H1 (cell line): ENCODE measurements around the gene MAPRE3. TPM values are rescaled to one million over a fixed set of nuclear protein-coding genes. Genes with fewer than 3 reads are reported as not detected.

Experiments
- CTCF ChIA-PET: fragments of 300-600 bp; sonication (Branson Sonifier 250); formaldehyde crosslinking; loops from one replicate; lab custom pipeline; 2021; ENCODE audit not compliant: partially characterized antibody; lab: Charles Lee
- POLR2A ChIA-PET: fragments of 300-600 bp; sonication (Branson Sonifier 250); formaldehyde crosslinking; loops from one replicate; lab custom pipeline; 2021; ENCODE audit warnings: inconsistent platforms; ENCODE audit not compliant: partially characterized antibody; lab: Charles Lee
- DNase-seq, 2 experiments: peaks; one replicate each; pipeline versions ENCODE4 v3.0.0 to v3.0.0-alpha.2; 2010 to 2022; ENCODE audit warnings: low spot score in 2 of 2, low read depth in 1 of 2, mixed read lengths in 1 of 2
- FAIRE-seq: peaks from 2 replicates; lab custom pipeline; 2011; peaks lifted over from hg19 to GRCh38; lab: Jason Lieb, UNC
- H2AFZ ChIP-seq: 2 replicates; pipeline ENCODE4 v1.8.1; 2012; ENCODE audit warnings: low read length, inconsistent platforms
- H2AK5ac ChIP-seq: 2 replicates; pipeline ENCODE4 v1.6.1; 2013; ENCODE audit warnings: low read depth, low read length
- H2BK120ac ChIP-seq: replicated peaks from 2 replicates; pipeline ENCODE3; 2013; ENCODE audit warnings: low read depth, low read length, inconsistent platforms
- H2BK12ac ChIP-seq: 2 replicates; pipeline ENCODE4 v1.6.1; 2013; ENCODE audit warnings: low read depth, low read length
- H2BK15ac ChIP-seq: 2 replicates; pipeline ENCODE4 v1.6.1; 2013; ENCODE audit warnings: low read length
- H2BK20ac ChIP-seq: 2 replicates; pipeline ENCODE4 v1.6.1; 2013; ENCODE audit warnings: low read length
- H2BK5ac ChIP-seq: 2 replicates; pipeline ENCODE4 v1.6.1; 2013; ENCODE audit warnings: low read depth, low read length
- H3K14ac ChIP-seq: 2 replicates; pipeline ENCODE4 v1.6.1; 2013; ENCODE audit warnings: inconsistent platforms; ENCODE audit not compliant: insufficient read length
- H3K18ac ChIP-seq: 2 replicates; pipeline ENCODE4 v1.6.1; 2013; ENCODE audit warnings: low read length; ENCODE audit errors: extremely low read depth
- H3K23ac ChIP-seq: 2 replicates; pipeline ENCODE4 v1.6.1; 2013; ENCODE audit warnings: inconsistent platforms; ENCODE audit not compliant: insufficient read length
- H3K23me2 ChIP-seq: 2 replicates; pipeline ENCODE4 v1.6.1; 2013; ENCODE audit warnings: low read depth, low read length
- H3K27ac ChIP-seq: 2 replicates; pipeline ENCODE4 v1.6.1; 2011; ENCODE audit warnings: low read depth, low read length, inconsistent platforms
- H3K27me3 ChIP-seq, 4 experiments: replicated peaks in 1 of 4; 1 replicate in 1 of 4; 2 replicates in 3 of 4; pipeline versions ENCODE4 v1.6.1 to v1.8.1; 2011 to 2013; ENCODE audit warnings: low read length in 3 of 4, mild to moderate bottlenecking in 3 of 4, inconsistent platforms in 2 of 4, mixed read lengths in 2 of 4, moderate library complexity in 1 of 4; ENCODE audit not compliant: control insufficient read depth in 3 of 4, insufficient read depth in 3 of 4; ENCODE audit errors: extremely low read depth in 1 of 4
- H3K36me3 ChIP-seq, 4 experiments: 2 replicates each; pipeline versions ENCODE4 v1.6.1 to v1.8.1; 2011 to 2013; ENCODE audit warnings: mild to moderate bottlenecking in 4 of 4, low read length in 3 of 4, moderate library complexity in 2 of 4, control low read depth in 1 of 4, inconsistent platforms in 1 of 4; ENCODE audit not compliant: insufficient read depth in 4 of 4, control insufficient read depth in 2 of 4
- H3K4ac ChIP-seq: replicated peaks from 2 replicates; pipeline ENCODE3; 2013; ENCODE audit warnings: low read length, low read depth, mixed read lengths, inconsistent platforms; ENCODE audit not compliant: insufficient read length
- H3K4me1 ChIP-seq, 4 experiments: replicated peaks in 1 of 4; 1 replicate in 1 of 4; 2 replicates in 3 of 4; pipeline versions ENCODE4 v1.6.1 to v1.8.1; 2011 to 2013; ENCODE audit warnings: low read length in 3 of 4, inconsistent platforms in 2 of 4, mixed read lengths in 1 of 4; ENCODE audit not compliant: insufficient read depth in 4 of 4, control insufficient read depth in 3 of 4
- H3K4me2 ChIP-seq, 2 experiments: 2 replicates each; pipeline versions ENCODE4 v1.6.1 to v1.8.1; 2011 to 2013; ENCODE audit warnings: low read depth in 2 of 2, low read length in 2 of 2, control low read depth in 1 of 2, inconsistent platforms in 1 of 2, mild to moderate bottlenecking in 1 of 2; ENCODE audit not compliant: insufficient read depth in 1 of 2
- H3K4me3 ChIP-seq, 4 experiments: fragments of 200-600, 300-600 bp in 1 of 4; sonication (generic), shearing (Covaris generic), sonication (Bioruptor Twin) in 1 of 4; 2 replicates each; pipeline versions ENCODE4 v1.5.1 to v1.8.1; 2011 to 2016; ENCODE audit warnings: low read length in 4 of 4, low read depth in 3 of 4, control low read depth in 2 of 4, inconsistent platforms in 2 of 4, mild to moderate bottlenecking in 2 of 4, mixed read lengths in 1 of 4, moderate library complexity in 1 of 4; ENCODE audit not compliant: insufficient read depth in 2 of 4; ENCODE audit errors: extremely low read depth in 1 of 4
- H3K56ac ChIP-seq: replicated peaks from 2 replicates; pipeline ENCODE3; 2013; ENCODE audit warnings: low read depth, mild to moderate bottlenecking, mixed read lengths, low read length, inconsistent platforms; ENCODE audit not compliant: insufficient read length
- H3K79me1 ChIP-seq: 2 replicates; pipeline ENCODE4 v1.6.1; 2013; ENCODE audit warnings: low read depth, low read length, control low read depth
- H3K79me2 ChIP-seq, 2 experiments: 2 replicates each; pipeline versions ENCODE4 v1.6.1 to v1.8.1; 2012 to 2013; ENCODE audit warnings: low read length in 2 of 2, mild to moderate bottlenecking in 2 of 2, inconsistent platforms in 1 of 2; ENCODE audit not compliant: insufficient read depth in 2 of 2, control insufficient read depth in 1 of 2
- H3K9ac ChIP-seq, 4 experiments: replicated peaks in 1 of 4; 1 replicate in 1 of 4; 2 replicates in 3 of 4; pipeline versions ENCODE4 v1.6.1 to v1.8.1; 2011 to 2013; ENCODE audit warnings: low read depth in 3 of 4, low read length in 3 of 4, control low read depth in 2 of 4, mild to moderate bottlenecking in 2 of 4, moderate library complexity in 2 of 4, inconsistent platforms in 1 of 4; ENCODE audit errors: extremely low read depth in 1 of 4
- H3K9me3 ChIP-seq, 2 experiments: 2 replicates each; pipeline versions ENCODE4 v1.6.1 to v1.8.1; 2012 to 2013; ENCODE audit warnings: mild to moderate bottlenecking in 2 of 2, moderate library complexity in 2 of 2, control low read depth in 1 of 2, inconsistent platforms in 1 of 2, low read depth in 1 of 2, low read length in 1 of 2, mixed read lengths in 1 of 2; ENCODE audit not compliant: insufficient read depth in 2 of 2
- H4K20me1 ChIP-seq, 2 experiments: replicated peaks in 1 of 2; 2 replicates each; pipeline versions ENCODE3 to v1.8.1; 2011 to 2013; ENCODE audit warnings: inconsistent platforms in 2 of 2, low read length in 2 of 2, mild to moderate bottlenecking in 1 of 2; ENCODE audit not compliant: insufficient read depth in 2 of 2, control insufficient read depth in 1 of 2
- H4K5ac ChIP-seq: 2 replicates; pipeline ENCODE4 v1.6.1; 2013; ENCODE audit warnings: low read length, low read depth, mixed read lengths, inconsistent platforms; ENCODE audit not compliant: insufficient read length
- H4K8ac ChIP-seq: 2 replicates; pipeline ENCODE4 v1.8.0; 2013; ENCODE audit warnings: mild to moderate bottlenecking, moderate library complexity, low read length, inconsistent platforms; ENCODE audit not compliant: insufficient read depth; ENCODE audit errors: extremely low read depth
- H4K91ac ChIP-seq: replicated peaks from 2 replicates; pipeline ENCODE3; 2013; ENCODE audit warnings: low read length, mixed read lengths, inconsistent platforms; ENCODE audit not compliant: insufficient read length
- BCL11A ChIP-seq, 2 experiments: IDR thresholded peaks; one replicate each; pipeline ENCODE4 v1.6.1; 2011; ENCODE audit warnings: low read depth in 2 of 2, low read length in 2 of 2, mild to moderate bottlenecking in 2 of 2
- CTBP2 ChIP-seq: IDR thresholded peaks from 2 replicates; pipeline ENCODE4 v1.7.0; 2011; ENCODE audit warnings: borderline replicate concordance, mild to moderate bottlenecking, moderate library complexity, mixed read lengths, low read length; ENCODE audit not compliant: insufficient read depth, insufficient read length
- E2F6 ChIP-seq: IDR thresholded peaks from 2 replicates; pipeline ENCODE4 v1.6.1; 2012; ENCODE audit warnings: inconsistent platforms
- HDAC2 ChIP-seq, 2 experiments: fragments of 300-600 bp in 1 of 2; sonication (generic) in 1 of 2; IDR thresholded peaks; 2 replicates each; pipeline ENCODE4 v1.6.1; 2011 to 2012; ENCODE audit warnings: low read depth in 2 of 2, low read length in 2 of 2, mild to moderate bottlenecking in 2 of 2, moderate library complexity in 2 of 2, borderline replicate concordance in 1 of 2, inconsistent platforms in 1 of 2
- RBBP5 ChIP-seq: IDR thresholded peaks from 2 replicates; pipeline ENCODE4 v1.7.1; 2012; ENCODE audit warnings: low read depth, mild to moderate bottlenecking, inconsistent platforms, low read length, moderate library complexity, borderline replicate concordance
- RFX5 ChIP-seq: IDR thresholded peaks from 2 replicates; pipeline ENCODE4 v1.6.1; 2011; ENCODE audit warnings: low read depth, low read length, improper control_type of control experiment, borderline replicate concordance
- RXRA ChIP-seq: IDR thresholded peaks from 2 replicates; pipeline ENCODE4 v1.6.1; 2011; ENCODE audit warnings: low read depth, mild to moderate bottlenecking, low read length, moderate library complexity; ENCODE audit not compliant: insufficient read depth
- SIRT6 ChIP-seq: IDR thresholded peaks from one replicate; pipeline ENCODE4 v1.7.1; 2012; ENCODE audit warnings: low read length, inconsistent platforms
- SIX5 ChIP-seq: IDR thresholded peaks from 2 replicates; pipeline ENCODE4 v1.6.1; 2011; ENCODE audit warnings: mild to moderate bottlenecking, low read depth, low read length
- SP1 ChIP-seq: IDR thresholded peaks from 2 replicates; pipeline ENCODE4 v1.6.1; 2011; ENCODE audit warnings: low read depth, low read length
- SRF ChIP-seq: IDR thresholded peaks from 2 replicates; pipeline ENCODE4 v1.6.1; 2011; ENCODE audit warnings: mild to moderate bottlenecking, low read depth, low read length, moderate library complexity
- TAF1 ChIP-seq: IDR thresholded peaks from 2 replicates; pipeline ENCODE4 v1.6.1; 2011; ENCODE audit warnings: mild to moderate bottlenecking, low read depth, low read length
- TCF12 ChIP-seq: IDR thresholded peaks from 2 replicates; pipeline ENCODE4 v1.6.1; 2011; ENCODE audit warnings: low read depth, mild to moderate bottlenecking, low read length
- TEAD4 ChIP-seq: IDR thresholded peaks from 2 replicates; pipeline ENCODE4 v1.6.1; 2012; ENCODE audit warnings: low read depth, low read length, inconsistent platforms, mixed read lengths
- WGBS, 2 experiments: shearing (Covaris generic) in 1 of 2; methylation state at CpG; one replicate each; pipeline versions ENCODE4 v1.1.6 to v1.1.7; 2013 to 2015; ENCODE audit warnings: low lambda C conversion rate in 2 of 2, mixed read lengths in 2 of 2, inconsistent platforms in 1 of 2, low coverage in 1 of 2, missing lambda C conversion rate in 1 of 2; ENCODE audit not compliant: insufficient replicate concordance in 2 of 2, insufficient coverage in 1 of 2, insufficient read length in 1 of 2; ENCODE audit errors: extremely low coverage in 1 of 2, missing lambda C conversion rate in 1 of 2; 5-methylcytosine and 5-hydroxymethylcytosine counted together
- polyA plus RNA-seq, 7 experiments: library from polyadenylated mRNA; depleted of rRNA in 3 of 7; stranded (reverse) in 5 of 7; unstranded in 2 of 7; fragments of >200 nt in 5 of 7; fragments of 200-250 nt in 2 of 7; gene quantifications; 1 replicate in 5 of 7; 2 replicates in 1 of 7; 4 replicates in 1 of 7; pipeline versions ENCODE4 v1.2.1 to v1.2.3, GENCODE V29; 2011 to 2013; ENCODE audit warnings: missing spikeins in 2 of 7, mixed read lengths in 2 of 7
- total RNA-seq: library from RNA; stranded (reverse); fragmentation: NEBNext Ultra II Directional; extraction: Animal tissue kit (Norgen Biotek cat#: 25700); gene quantifications from 2 replicates; pipeline ENCODE4 v1.2.1, GENCODE V29; 2021

MAPRE3 gene
- total and polyA plus RNA-seq, 2 of the 8 experiments (the other 6 are each of a cell fraction or from before 2014, with no cell fraction given) = 4.9 to 6.6 TPM

GRCh38 chr2:27076323-27076722, 105.9 kb downstream of the MAPRE3 start:
- H3K23me2 ChIP-seq = peaks cover 7% of the 10 kb centered on the region; the same call in 1 of the 2 replicates
- no peak overlapping the region for H2BK20ac ChIP-seq
- H4K91ac ChIP-seq = no peak overlapping the region
- no peak overlapping the region for H3K18ac ChIP-seq
- H2AFZ ChIP-seq = no peak overlapping the region
- H3K56ac ChIP-seq = no peak overlapping the region
- H3K36me3 ChIP-seq = no peaks in the 10 kb centered on the region
- no peak overlapping the region for H3K4ac ChIP-seq
- H3K23ac ChIP-seq = no peak overlapping the region
- 0 out of 7 replicates have a peak, but pooled peaks cover 0 to 3% (median 0%) of the 10 kb centered on the region in 4 experiments for H3K27me3 ChIP-seq
- no peak overlapping the region for H3K27ac ChIP-seq
- FAIRE-seq (no peak), DNase-seq (no peak)
- no peak overlapping the region for H2BK5ac ChIP-seq
- peaks cover 0 to 24% (median 13%) of the 10 kb centered on the region in 4 experiments; a peak in 6 of 7 replicates for H3K4me1 ChIP-seq
- no peak overlapping the region for H2BK15ac ChIP-seq
- no peak overlapping the region for H3K4me2 ChIP-seq
- WGBS, 2 experiments = 88% methylated on average over 4 of the region's 4 CpGs; no CpG with 5 or more reads in 1 of the 2 experiments
- no peak overlapping the region for H3K9ac ChIP-seq
- no peak overlapping the region for H2AK5ac ChIP-seq
- no peaks in the 10 kb centered on the region for H3K9me3 ChIP-seq
- no peak overlapping the region for H2BK120ac ChIP-seq
- CTCF ChIA-PET = interaction anchor here (0.9 to 16.5 kb wide), 4 partner anchors 9 to 225 kb away, joined by 3 to 160 read pairs (median 4); partner anchors contain the start of genes AGBL5 and KHK
- POLR2A ChIA-PET = interaction anchor here (0.6 to 1.6 kb wide), 5 partner anchors 15 to 140 kb away, joined by 3 to 6 read pairs (median 4); partner anchors contain the start of gene AGBL5
- H3K4me3 ChIP-seq = no peak overlapping the region
- H4K5ac ChIP-seq = no peak overlapping the region
- H3K79me1 ChIP-seq = no peaks in the 10 kb centered on the region
- H2BK12ac ChIP-seq = no peak overlapping the region
- no peak overlapping the region for H4K8ac ChIP-seq
- no peaks in the 10 kb centered on the region for H4K20me1 ChIP-seq
- no peaks in the 10 kb centered on the region for H3K79me2 ChIP-seq
- no peak overlapping the region for H3K14ac ChIP-seq
- TF ChIP-seq RFX5 (no peak), E2F6 (no peak), RBBP5 (no peak), TAF1 (no peak), SRF (no peak), SIX5 (no peak), RXRA (no peak), SIRT6 (no peak), BCL11A (IDR thresholded peaks at IDR 0.05; ENCODE audit: low read depth in 2 of 2, low read length in 2 of 2) (no peak), SP1 (no peak), TEAD4 (no peak), CTBP2 (no peak), TCF12 (no peak), HDAC2 (IDR thresholded peaks at IDR 0.05; ENCODE audit: borderline replicate concordance in 1 of 2, low read depth in 2 of 2, low read length in 2 of 2) (no peak)
